Astrocyte (in vitro differentiated cells and primary cell): Measurements from ENCODE around the gene ATP5IF1. TPM values are rescaled to one million over a fixed set of nuclear protein-coding genes. Genes with fewer than 3 reads are reported as not detected.

ENCODE experiments used
- DNase-seq: peaks from one replicate; pipeline ENCODE4 v3.0.0-alpha.2; 2010; ENCODE audit warnings: low read depth
- FAIRE-seq: peaks from 2 replicates; lab custom pipeline; 2011; peaks lifted over from hg19 to GRCh38; lab: Jason Lieb, UNC
- H2AFZ ChIP-seq: 2 replicates; pipeline ENCODE4 v1.6.0; 2012; ENCODE audit warnings: low read depth, low read length, inconsistent platforms
- H3K27ac ChIP-seq: 2 replicates; pipeline ENCODE4 v1.5.1; 2011; ENCODE audit warnings: low read depth, low read length, inconsistent platforms
- H3K27me3 ChIP-seq: 2 replicates; pipeline ENCODE4 v1.6.0; 2011; ENCODE audit warnings: low read length, inconsistent platforms; ENCODE audit not compliant: insufficient read depth
- H3K36me3 ChIP-seq: 2 replicates; pipeline ENCODE4 v1.5.1; 2011; ENCODE audit warnings: low read length, inconsistent platforms; ENCODE audit not compliant: insufficient read depth
- H3K4me1 ChIP-seq: 2 replicates; pipeline ENCODE4 v1.5.1; 2011; ENCODE audit warnings: low read length, inconsistent platforms; ENCODE audit not compliant: insufficient read depth
- H3K4me2 ChIP-seq: 2 replicates; pipeline ENCODE4 v1.6.0; 2012; ENCODE audit warnings: low read length, inconsistent platforms
- H3K4me3 ChIP-seq: 2 replicates; pipeline ENCODE4 v1.5.1; 2011; ENCODE audit warnings: low read depth, mild to moderate bottlenecking, low read length, inconsistent platforms; ENCODE audit not compliant: insufficient read depth
- H3K79me2 ChIP-seq: 2 replicates; pipeline ENCODE4 v1.6.0; 2012; ENCODE audit warnings: mild to moderate bottlenecking, low read length, inconsistent platforms; ENCODE audit not compliant: insufficient read depth
- H3K9ac ChIP-seq: 2 replicates; pipeline ENCODE4 v1.6.0; 2012; ENCODE audit warnings: mild to moderate bottlenecking, low read length, inconsistent platforms
- H3K9me3 ChIP-seq: 2 replicates; pipeline ENCODE4 v1.5.1; 2012; ENCODE audit warnings: low read depth, mild to moderate bottlenecking, low read length, inconsistent platforms; ENCODE audit not compliant: insufficient read depth
- H4K20me1 ChIP-seq: 2 replicates; pipeline ENCODE4 v1.6.0; 2012; ENCODE audit warnings: low read length, inconsistent platforms; ENCODE audit not compliant: insufficient read depth
- H3K27ac Mint-ChIP-seq: one replicate; pipeline ENCODE4 v1.8.0; 2021; ENCODE audit warnings: mild to moderate bottlenecking, mixed read lengths; ENCODE audit not compliant: unreplicated experiment
- H3K27me3 Mint-ChIP-seq: one replicate; pipeline ENCODE4 v1.8.0; 2021; ENCODE audit warnings: low read depth, mixed read lengths; ENCODE audit not compliant: unreplicated experiment
- H3K36me3 Mint-ChIP-seq: one replicate; pipeline ENCODE4 v1.8.0; 2021; ENCODE audit warnings: low read depth, mixed read lengths; ENCODE audit not compliant: unreplicated experiment
- H3K4me1 Mint-ChIP-seq: one replicate; pipeline ENCODE4 v1.8.0; 2021; ENCODE audit warnings: low read depth, mixed read lengths; ENCODE audit not compliant: unreplicated experiment
- H3K4me3 Mint-ChIP-seq: one replicate; pipeline ENCODE4 v1.8.0; 2021; ENCODE audit warnings: mild to moderate bottlenecking, moderate library complexity, mixed read lengths; ENCODE audit not compliant: unreplicated experiment
- H3K9me3 Mint-ChIP-seq: one replicate; pipeline ENCODE4 v1.8.0; 2021; ENCODE audit warnings: mild to moderate bottlenecking, mixed read lengths; ENCODE audit not compliant: unreplicated experiment
- CTCF ChIP-seq: IDR thresholded peaks from 2 replicates; pipeline ENCODE4 v1.5.1; 2011; ENCODE audit warnings: low read depth, mild to moderate bottlenecking, inconsistent platforms, low read length, moderate library complexity; ENCODE audit not compliant: insufficient read depth
- EZH2 ChIP-seq: IDR thresholded peaks from 2 replicates; pipeline ENCODE4 v1.6.1; 2012; ENCODE audit warnings: mild to moderate bottlenecking, low read length, inconsistent platforms; ENCODE audit not compliant: insufficient read depth
- total RNA-seq: library from RNA; stranded (reverse); gene quantifications from 2 replicates; pipeline ENCODE4 v1.2.1, GENCODE V29; 2021

The ATP5IF1 gene
- total RNA-seq, 1 donor from 2014 or later, result 160 TPM

GRCh38 chr1:28269529-28269928, 33.6 kb downstream of the ATP5IF1 start:
- H3K4me3 Mint-ChIP-seq, result no peak overlapping the region
- H3K27ac ChIP-seq, result no peak overlapping the region
- no peaks in the 10 kb centered on the region for H3K4me1 ChIP-seq
- H3K36me3 ChIP-seq, result peaks cover 12% of the 10 kb centered on the region
- H4K20me1 ChIP-seq, result peaks cover 92% of the 10 kb centered on the region
- no peak overlapping the region for H3K4me2 ChIP-seq
- no peak for FAIRE-seq
- H3K9ac ChIP-seq, result no peak overlapping the region
- no peaks in the 10 kb centered on the region for H3K9me3 ChIP-seq
- H2AFZ ChIP-seq, result no peak overlapping the region
- H3K27me3 ChIP-seq, result no peaks in the 10 kb centered on the region
- H3K79me2 ChIP-seq, result peaks cover 50% of the 10 kb centered on the region
- H3K27ac Mint-ChIP-seq, result no peak overlapping the region
- H3K4me1 Mint-ChIP-seq, result peaks cover 35% of the 10 kb centered on the region
- H3K36me3 Mint-ChIP-seq, result peaks cover 12% of the 10 kb centered on the region
- no peak for DNase-seq
- H3K27me3 Mint-ChIP-seq, result no peaks in the 10 kb centered on the region
- H3K9me3 Mint-ChIP-seq, result no peaks in the 10 kb centered on the region
- H3K4me3 ChIP-seq, result no peak overlapping the region
- TF ChIP-seq CTCF, result no peak
- TF ChIP-seq EZH2, result no peak

DNA sequence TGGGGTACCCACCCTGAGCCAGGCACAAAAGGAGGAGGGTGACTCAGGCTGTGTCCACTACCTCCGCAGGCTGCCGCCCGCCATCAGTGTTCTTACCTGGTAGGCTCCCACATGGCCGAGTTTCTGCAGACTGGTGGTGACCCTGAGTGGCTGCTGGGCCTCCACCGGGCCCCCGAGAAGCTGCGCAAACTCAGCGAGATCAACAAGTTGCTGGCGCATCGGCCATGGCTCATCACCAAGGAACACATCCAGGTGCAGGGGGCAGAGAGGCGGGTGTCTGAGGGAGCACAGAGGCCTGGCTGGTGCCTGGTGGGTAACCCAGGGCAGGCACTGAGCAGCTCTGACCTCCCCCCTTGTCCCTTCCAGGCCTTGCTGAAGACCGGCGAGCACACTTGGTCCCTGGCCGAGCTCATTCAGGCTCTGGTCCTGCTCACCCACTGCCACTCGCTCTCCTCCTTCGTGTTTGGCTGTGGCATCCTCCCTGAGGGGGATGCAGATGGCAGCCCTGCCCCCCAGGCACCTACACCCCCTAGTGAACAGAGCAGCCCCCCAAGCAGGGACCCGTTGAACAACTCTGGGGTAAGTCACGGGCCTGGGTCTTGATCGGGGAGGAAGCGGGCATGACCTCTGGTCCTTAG, 36.4 kb downstream of the ATP5IF1 start:
- H3K36me3 ChIP-seq, result peaks cover 16% of the 10 kb centered on the region
- no peak overlapping the region for H3K27ac ChIP-seq
- H3K4me1 ChIP-seq, result no peaks in the 10 kb centered on the region
- no peak for DNase-seq
- no peak overlapping the region for H2AFZ ChIP-seq
- H3K27ac Mint-ChIP-seq, result no peak overlapping the region
- H3K4me1 Mint-ChIP-seq, result peaks cover 23% of the 10 kb centered on the region
- H3K4me2 ChIP-seq, result no peak overlapping the region
- H3K79me2 ChIP-seq, result peaks cover 23% of the 10 kb centered on the region
- H3K4me3 Mint-ChIP-seq, result no peak overlapping the region
- no peaks in the 10 kb centered on the region for H3K9me3 ChIP-seq
- H3K4me3 ChIP-seq, result no peak overlapping the region
- no peaks in the 10 kb centered on the region for H3K27me3 ChIP-seq
- peaks cover 73% of the 10 kb centered on the region for H4K20me1 ChIP-seq
- TF ChIP-seq CTCF, result no peak
- TF ChIP-seq EZH2, result no peak
- peaks cover 13% of the 10 kb centered on the region for H3K36me3 Mint-ChIP-seq
- no peaks in the 10 kb centered on the region for H3K9me3 Mint-ChIP-seq
- no peaks in the 10 kb centered on the region for H3K27me3 Mint-ChIP-seq
- H3K9ac ChIP-seq, result no peak overlapping the region
- FAIRE-seq, result no peak

DNA sequence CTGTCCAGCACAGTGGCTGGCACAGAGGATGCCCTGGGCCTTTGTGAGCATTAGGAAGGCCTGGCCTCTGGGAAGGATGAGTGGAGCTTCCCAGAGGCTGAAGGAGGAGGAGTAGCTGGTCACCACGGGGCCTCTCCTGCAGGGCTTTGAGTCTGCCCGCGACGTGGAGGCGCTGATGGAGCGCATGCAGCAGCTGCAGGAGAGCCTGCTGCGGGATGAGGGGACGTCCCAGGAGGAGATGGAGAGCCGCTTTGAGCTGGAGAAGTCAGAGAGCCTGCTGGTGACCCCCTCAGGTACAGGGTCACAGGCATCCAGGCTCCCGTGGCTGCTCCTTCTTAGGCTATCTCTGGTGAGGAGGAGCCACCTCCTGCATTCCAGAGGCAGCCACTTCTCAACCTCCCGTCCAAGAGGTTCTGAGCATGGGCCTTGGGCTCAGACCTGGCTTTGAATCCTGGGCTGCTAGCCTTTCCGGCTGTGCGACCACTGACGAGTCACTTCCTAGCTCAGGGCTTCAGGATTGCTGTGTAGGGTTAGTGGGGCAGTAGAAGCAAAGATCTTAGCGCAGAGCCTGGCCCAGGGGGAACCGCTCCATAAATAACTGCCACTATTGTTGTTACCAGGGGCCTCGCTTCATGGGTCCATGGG, 37.4 kb downstream of the ATP5IF1 start:
- Histone ChIP-seq H3K27ac (no peak overlapping the region), H3K4me2 (no peak overlapping the region), H3K9me3 (no peaks in the 10 kb centered on the region), H3K36me3 (peaks cover 23% of the 10 kb centered on the region), H2AFZ (no peak overlapping the region), H4K20me1 (peaks cover 72% of the 10 kb centered on the region), H3K4me3 (no peak overlapping the region), H3K9ac (no peak overlapping the region), H3K4me1 (no peaks in the 10 kb centered on the region), H3K27me3 (no peaks in the 10 kb centered on the region), H3K79me2 (peaks cover 13% of the 10 kb centered on the region)
- peaks cover 19% of the 10 kb centered on the region for H3K36me3 Mint-ChIP-seq
- peaks cover 14% of the 10 kb centered on the region for H3K4me1 Mint-ChIP-seq
- no peaks in the 10 kb centered on the region for H3K27me3 Mint-ChIP-seq
- TF ChIP-seq EZH2 (no peak), CTCF (no peak)
- no peak overlapping the region for H3K4me3 Mint-ChIP-seq
- no peaks in the 10 kb centered on the region for H3K9me3 Mint-ChIP-seq
- H3K27ac Mint-ChIP-seq, result peak overlapping the region; percentile 58
- DNase-seq, result no peak
- FAIRE-seq, result no peak
